Adipocyte (in vitro differentiated cells): ENCODE results near the gene FOXC1.

Experiments
- DNase-seq: peaks from one replicate; pipeline ENCODE4 v3.0.0-alpha.2; 2015; ENCODE audit warnings: low read depth
- H3K27me3 ChIP-seq: replicated peaks from 2 replicates; pipeline ENCODE4 v1.7.0; 2013; ENCODE audit warnings: mild to moderate bottlenecking, low read length, moderate library complexity; ENCODE audit not compliant: control insufficient read depth, insufficient read depth
- H3K36me3 ChIP-seq: 2 replicates; pipeline ENCODE4 v1.7.0; 2013; ENCODE audit warnings: low read length, mild to moderate bottlenecking, moderate library complexity; ENCODE audit not compliant: control insufficient read depth, insufficient read depth, severe bottlenecking
- H3K4me1 ChIP-seq: 2 replicates; pipeline ENCODE4 v1.7.0; 2013; ENCODE audit warnings: mild to moderate bottlenecking, low read length, moderate library complexity; ENCODE audit not compliant: control insufficient read depth, insufficient read depth
- H3K4me3 ChIP-seq: 2 replicates; pipeline ENCODE4 v1.7.0; 2013; ENCODE audit warnings: mild to moderate bottlenecking, low read length, moderate library complexity
- H3K9ac ChIP-seq: 2 replicates; pipeline ENCODE4 v1.7.0; 2013; ENCODE audit warnings: mild to moderate bottlenecking, low read length, moderate library complexity
- H3K9me3 ChIP-seq: 2 replicates; pipeline ENCODE4 v1.7.0; 2013; ENCODE audit warnings: mild to moderate bottlenecking, low read length, moderate library complexity; ENCODE audit not compliant: control insufficient read depth

Gene FOXC1

DNA sequence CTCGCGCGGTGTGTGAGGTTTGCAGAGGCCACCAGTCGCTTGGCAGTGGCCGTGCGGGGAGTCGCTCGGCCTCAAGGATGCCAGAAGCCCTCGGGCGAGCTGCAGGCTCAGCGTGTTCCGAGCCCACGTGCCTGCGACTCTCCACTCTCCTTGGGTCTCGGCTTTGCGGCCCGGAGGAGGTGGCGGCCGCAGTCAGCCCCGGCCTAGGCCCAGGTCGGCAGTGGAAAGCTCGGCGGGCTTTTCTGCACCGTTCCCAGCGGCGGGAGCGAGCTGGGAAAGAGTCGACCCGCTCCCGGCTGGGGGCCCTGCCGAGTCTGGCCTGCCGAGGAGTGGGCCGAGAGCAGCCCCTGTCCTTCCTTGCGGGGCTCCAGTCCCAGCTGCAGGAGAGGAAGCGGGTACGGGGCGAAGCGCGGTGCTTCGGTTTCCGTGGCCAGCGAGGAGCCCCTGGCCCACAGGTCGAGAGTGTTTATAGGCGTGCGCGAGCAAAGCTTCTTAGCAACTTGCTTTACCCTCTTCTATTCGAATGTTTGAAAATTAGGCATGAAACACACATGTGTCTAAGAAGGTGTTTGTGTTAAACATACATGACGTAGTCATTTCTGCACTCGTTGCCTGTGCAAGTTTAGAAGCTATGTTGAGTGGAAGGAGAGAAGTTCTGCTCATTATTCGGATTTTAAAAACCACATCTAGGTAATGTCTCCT, 5.6 kb downstream of the FOXC1 start:
- Histone ChIP-seq H3K9me3 (no peaks in the 10 kb centered on the region), H3K9ac (no peak overlapping the region), H3K36me3 (no peaks in the 10 kb centered on the region), H3K4me1 (peaks cover 13% of the 10 kb centered on the region), H3K4me3 (no peak overlapping the region), H3K27me3 (no peaks in the 10 kb centered on the region)
- no peak for DNase-seq

DNA sequence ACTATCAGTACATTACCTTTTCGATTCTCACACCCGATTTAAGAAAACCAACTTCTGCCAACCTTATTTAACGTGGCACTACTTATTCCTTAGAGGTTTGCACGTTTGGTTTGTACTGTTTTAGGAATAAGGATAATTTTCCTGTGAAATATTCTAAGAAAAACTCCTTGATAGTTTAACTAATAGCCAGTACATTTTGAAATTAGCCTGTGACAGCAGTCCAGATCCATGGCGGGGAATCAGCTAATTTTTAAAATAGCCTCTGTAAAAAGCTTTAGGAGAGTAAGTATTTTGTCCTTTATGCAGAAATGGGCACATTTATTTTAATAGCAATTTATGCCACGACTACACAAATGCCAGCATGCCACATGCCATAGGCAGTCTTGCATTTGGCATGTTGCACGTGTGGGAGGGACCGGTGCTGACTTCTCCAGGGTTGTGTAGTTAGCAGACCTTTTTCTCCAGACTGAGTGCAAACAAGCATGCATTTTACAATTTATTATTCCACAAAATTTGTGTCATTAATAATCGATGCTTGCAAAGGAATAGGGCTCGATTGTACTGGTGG, 6.2 kb downstream of the FOXC1 start:
- no peak for DNase-seq
- no peaks in the 10 kb centered on the region for H3K36me3 ChIP-seq

DNA sequence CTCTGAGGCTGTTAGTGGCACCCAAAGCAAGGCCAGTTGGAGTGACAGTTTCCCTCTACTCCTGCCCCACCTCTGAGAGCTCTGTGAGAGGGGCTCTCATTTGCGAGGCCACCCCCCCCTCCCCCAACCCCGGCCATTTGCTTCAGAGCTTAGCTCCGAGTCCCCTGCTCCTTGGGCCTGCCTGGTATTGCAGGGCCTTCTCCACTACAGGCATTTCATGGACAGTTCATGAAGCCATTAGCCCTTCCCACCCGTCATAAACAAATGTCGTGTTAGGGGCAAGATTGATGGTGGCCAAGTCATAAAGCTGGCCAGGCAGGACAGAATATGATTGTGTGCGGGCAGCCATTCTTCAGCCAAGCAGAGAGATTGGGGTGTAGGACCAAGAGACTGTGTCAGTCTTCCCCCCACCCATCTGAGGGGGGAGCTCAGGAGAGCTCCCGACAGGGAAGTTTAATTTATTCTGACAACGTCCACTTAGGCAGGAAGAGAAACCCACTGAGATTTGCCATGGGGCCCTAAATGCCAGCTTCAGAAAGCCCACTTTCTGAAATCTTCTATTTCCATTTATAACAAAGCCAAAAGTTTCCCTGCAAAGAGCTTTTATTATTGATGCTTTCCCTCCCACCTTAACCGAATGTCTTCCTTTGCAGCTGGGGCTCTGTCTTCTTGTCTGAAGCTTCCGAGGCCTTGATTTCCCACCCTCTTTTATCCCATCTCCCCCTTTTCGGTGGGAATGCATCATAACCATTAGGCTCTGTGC, 7.2 kb downstream of the FOXC1 start:
- no peak overlapping the region for H3K9ac ChIP-seq
- H3K36me3 ChIP-seq = no peaks in the 10 kb centered on the region
- peaks cover 13% of the 10 kb centered on the region for H3K4me1 ChIP-seq
- no peaks in the 10 kb centered on the region for H3K9me3 ChIP-seq
- H3K27me3 ChIP-seq = peaks cover 9% of the 10 kb centered on the region
- DNase-seq = no peak
- no peak overlapping the region for H3K4me3 ChIP-seq

More for the DNA sequence above, 6.2 kb downstream of the FOXC1 start:
- Histone ChIP-seq H3K27me3 (peaks cover 5% of the 10 kb centered on the region), H3K4me3 (no peak overlapping the region), H3K9ac (no peak overlapping the region), H3K9me3 (no peaks in the 10 kb centered on the region), H3K4me1 (peaks cover 13% of the 10 kb centered on the region)

DNA sequence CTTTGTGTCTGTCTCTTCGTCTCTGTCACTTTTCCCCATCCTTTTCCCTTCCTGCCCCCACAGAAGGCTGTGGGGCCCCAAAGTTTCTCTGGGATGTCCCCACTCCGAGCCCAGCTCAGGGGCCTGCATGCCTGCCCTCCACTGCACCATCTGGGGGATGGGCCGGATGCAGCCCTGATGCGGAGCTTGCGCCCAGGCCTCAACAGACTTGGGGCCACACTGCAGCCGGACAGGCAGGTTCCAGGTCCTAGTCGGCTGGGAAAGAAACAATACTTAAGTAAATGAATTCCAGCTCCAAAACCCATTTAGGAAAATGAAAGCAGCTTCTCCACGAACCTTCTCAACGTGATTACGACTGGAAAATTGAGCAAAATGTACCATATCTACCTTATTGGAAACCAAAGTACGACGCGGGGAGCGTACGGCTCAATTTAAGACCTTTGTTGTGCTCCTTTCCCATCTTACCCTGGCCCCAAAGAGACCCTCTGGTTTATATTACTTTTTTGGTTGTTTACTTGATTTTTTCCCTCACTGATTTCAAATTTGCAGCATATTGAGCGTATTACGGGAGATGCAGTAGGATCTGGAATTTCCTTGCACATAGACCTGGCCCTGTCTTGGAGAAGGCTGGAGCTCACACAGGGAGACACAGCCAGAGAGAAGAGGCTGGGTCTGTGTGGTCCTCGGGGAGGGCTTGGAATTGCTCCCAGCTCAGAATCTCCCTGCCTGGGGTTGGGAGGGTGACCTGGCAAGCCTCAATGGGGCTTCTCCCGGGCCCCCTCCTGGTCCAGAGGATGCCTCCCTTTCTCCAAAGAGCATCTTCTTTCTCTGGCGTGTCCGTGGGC, 8.0 kb downstream of the FOXC1 start:
- peaks cover 7% of the 10 kb centered on the region for H3K4me1 ChIP-seq
- H3K9me3 ChIP-seq = no peaks in the 10 kb centered on the region
- peaks cover 9% of the 10 kb centered on the region for H3K27me3 ChIP-seq
- no peaks in the 10 kb centered on the region for H3K36me3 ChIP-seq
- H3K9ac ChIP-seq = no peak overlapping the region
- no peak for DNase-seq
- no peak overlapping the region for H3K4me3 ChIP-seq

DNA sequence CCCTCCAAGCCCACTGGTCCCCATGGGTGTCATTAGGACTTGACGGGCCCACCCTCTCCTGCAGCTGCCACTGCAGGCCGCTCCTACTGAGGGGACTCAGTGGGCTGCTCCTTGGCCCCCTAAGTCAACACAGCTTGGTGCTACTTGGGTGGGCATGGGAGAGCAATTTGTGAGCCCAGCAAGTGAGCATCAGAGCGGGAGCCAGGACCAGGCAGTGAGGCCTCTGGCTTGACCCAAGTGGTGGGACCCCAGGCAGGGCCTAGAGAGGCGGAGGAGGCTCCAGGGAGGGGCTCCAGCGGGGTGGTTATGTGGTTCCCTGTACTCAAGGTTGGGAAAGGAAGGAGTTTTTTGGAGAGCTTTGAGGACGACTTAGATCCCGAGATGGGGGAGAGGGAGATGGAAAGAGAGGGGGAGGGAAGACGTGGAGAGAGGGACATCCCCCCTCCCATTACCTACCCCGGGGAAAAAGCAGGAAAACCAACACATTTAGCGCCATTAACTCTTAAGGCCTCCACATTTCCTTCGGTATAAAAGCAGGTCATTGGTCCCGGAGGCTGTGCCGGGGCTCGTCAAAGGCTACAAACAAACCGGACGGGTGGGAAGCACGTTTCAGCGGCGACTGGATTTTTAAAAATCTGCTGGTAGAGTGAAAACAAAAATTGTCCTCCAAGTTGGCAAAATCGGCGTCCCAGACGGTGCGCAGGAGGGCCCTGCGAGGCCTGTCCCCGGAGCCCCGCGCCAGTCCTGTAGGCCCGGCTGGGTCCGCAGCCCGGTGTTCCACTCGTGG, 8.8 kb downstream of the FOXC1 start:
- H3K9me3 ChIP-seq = no peaks in the 10 kb centered on the region
- no peak overlapping the region for H3K9ac ChIP-seq
- peaks cover 9% of the 10 kb centered on the region for H3K27me3 ChIP-seq
- H3K4me3 ChIP-seq = no peak overlapping the region
- H3K36me3 ChIP-seq = no peaks in the 10 kb centered on the region
- no peak for DNase-seq
- no peaks in the 10 kb centered on the region for H3K4me1 ChIP-seq

DNA sequence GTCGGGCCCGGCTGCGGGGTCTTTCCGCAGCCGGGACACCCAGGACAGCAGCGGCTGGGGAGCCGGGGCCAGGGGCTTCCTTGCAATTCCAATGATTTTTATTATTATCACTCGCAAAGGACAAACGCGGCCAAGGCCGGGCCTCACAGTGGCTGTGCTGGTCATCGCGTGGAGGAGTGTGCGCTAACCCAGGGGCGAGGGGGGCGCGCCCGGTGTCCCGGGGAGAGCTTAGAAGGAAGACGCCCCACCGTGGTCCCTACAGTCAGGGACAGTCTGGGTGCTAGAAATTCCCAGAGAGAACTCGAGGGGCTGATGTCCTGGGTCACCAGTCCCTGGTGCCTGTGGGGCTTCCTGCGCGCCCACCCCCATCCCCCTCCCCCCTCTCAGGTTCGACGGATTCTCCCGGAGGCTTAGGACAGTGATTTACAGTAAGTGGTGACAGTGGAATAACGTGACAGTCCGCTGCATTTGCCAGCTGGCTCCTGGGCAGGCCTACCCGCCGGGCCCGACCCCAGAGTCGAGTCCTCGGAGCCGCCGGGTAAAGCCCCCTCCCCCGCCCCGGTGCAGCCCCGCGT, 9.5 kb downstream of the FOXC1 start:
- H3K4me3 ChIP-seq = no peak overlapping the region
- DNase-seq = no peak
- no peaks in the 10 kb centered on the region for H3K9me3 ChIP-seq
- no peaks in the 10 kb centered on the region for H3K36me3 ChIP-seq
- H3K4me1 ChIP-seq = no peaks in the 10 kb centered on the region
- no peak overlapping the region for H3K9ac ChIP-seq
- peaks cover 9% of the 10 kb centered on the region for H3K27me3 ChIP-seq

DNA sequence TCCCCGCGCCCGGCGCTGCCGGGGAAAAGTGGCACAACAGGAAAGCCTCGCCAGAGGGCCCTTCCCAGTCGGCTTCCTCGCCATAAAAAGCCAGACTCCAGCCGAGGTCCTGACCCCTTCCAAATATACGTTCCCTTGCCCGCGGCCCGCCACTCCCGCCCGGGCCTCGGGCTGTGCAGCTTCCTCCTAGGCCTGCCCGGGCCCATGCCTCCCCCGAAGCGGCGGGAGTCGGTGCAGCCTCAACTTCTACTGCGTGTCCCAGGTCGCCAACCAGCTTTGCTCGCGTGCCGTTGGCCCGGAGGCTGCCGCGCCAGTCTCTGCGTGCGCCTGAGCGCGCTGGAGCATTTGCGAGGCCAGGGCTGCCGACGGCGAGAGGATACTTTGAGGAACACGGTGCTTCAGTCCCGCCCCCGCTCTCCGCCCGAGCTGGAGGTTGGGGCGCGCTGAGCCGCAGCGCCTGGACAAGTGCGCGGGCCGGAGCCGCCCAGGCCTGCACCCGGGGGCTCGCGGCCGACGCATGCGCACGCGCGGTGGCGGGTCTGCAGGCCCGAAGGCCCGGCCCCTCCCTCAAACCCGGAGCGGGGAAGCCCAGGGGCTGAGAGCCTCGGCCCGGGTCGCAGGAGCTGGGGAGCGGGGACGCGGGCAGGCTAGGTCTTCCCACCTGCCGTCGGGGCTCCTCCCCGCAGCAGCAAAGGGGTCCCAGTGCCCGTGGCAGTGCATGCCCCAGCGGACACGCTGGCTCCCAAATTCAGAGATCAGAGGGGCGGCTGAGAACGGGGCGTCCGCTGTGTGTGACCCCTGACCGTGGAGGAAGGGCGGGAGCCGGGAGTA, 10.2 kb downstream of the FOXC1 start:
- no peaks in the 10 kb centered on the region for H3K36me3 ChIP-seq
- DNase-seq = no peak
- H3K4me3 ChIP-seq = peak overlapping the region; percentile 54
- H3K4me1 ChIP-seq = no peaks in the 10 kb centered on the region
- H3K27me3 ChIP-seq = peaks cover 9% of the 10 kb centered on the region
- no peaks in the 10 kb centered on the region for H3K9me3 ChIP-seq
- H3K9ac ChIP-seq = no peak overlapping the region

DNA sequence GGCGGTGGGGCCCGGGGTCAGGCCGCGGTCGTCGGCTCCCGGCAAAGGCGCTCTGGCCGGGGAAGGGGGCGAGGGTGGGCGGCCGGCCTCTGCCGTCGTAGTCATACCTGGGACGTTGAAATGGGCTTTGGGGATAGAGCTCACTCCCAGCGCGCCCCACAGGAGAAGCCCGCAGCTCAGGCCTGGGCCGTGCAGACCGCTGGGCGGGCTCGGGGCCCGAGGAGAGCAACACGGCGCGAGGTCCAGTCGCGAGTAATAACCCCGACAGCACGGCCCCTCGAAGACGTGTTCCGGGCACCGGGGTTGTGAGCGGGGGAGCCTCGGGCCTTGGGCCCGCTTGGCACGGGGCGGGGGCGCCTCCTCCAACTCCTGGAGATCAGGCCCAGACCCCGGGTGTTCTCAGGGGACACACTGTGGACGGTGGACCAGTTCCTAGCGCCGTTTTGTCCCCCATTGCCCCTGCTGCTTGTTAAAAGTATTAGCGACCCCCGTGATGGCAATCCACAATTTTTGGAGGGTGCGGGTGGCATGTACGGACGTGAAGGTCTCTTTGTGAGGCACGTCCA, 10.9 kb downstream of the FOXC1 start:
- H3K36me3 ChIP-seq = no peaks in the 10 kb centered on the region
- H3K9me3 ChIP-seq = no peaks in the 10 kb centered on the region
- peaks cover 9% of the 10 kb centered on the region for H3K27me3 ChIP-seq
- H3K9ac ChIP-seq = no peak overlapping the region
- no peak overlapping the region for H3K4me3 ChIP-seq
- DNase-seq = no peak
- no peaks in the 10 kb centered on the region for H3K4me1 ChIP-seq

DNA sequence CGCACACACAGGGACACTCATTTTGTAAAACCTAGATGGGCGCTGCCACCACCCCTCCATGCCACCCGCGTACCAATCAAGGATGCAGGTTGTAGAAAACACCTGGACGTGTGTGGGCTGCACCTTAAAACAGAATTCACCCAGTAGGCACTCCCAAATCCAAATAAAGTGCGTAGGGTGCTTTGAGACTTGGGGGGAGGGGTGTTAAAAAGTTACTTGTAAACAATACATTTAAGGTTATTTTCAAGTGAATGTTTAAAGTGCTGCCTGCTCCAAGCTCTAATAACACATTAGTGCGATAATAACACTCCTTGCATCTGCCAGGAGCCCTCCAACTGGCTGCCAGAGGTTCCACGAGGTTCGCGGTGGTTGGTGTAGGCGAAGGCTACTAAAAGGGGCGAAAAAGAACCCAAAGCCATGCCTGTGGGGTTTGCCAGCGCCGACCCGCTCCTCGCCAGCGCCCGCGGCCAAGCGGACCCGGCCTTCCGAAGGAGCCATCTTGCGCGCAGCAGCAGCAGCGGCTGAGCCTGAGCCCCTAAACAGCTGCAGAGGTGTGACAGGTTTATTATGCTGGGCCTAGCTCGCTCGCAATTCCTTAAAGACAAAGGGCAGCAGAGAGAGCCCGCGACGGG, 11.5 kb downstream of the FOXC1 start:
- no peaks in the 10 kb centered on the region for H3K9me3 ChIP-seq
- H3K27me3 ChIP-seq = peaks cover 15% of the 10 kb centered on the region
- no peak overlapping the region for H3K4me3 ChIP-seq
- H3K4me1 ChIP-seq = no peaks in the 10 kb centered on the region
- no peak overlapping the region for H3K9ac ChIP-seq
- DNase-seq = no peak
- no peaks in the 10 kb centered on the region for H3K36me3 ChIP-seq
